Measurements from ENCODE around the gene COPS2. TPM values are rescaled to one million over a fixed set of nuclear protein-coding genes. Genes with fewer than 3 reads are reported as not detected.
A peak's percentile ranks its signal among the peaks of the same experiment; 100 is the strongest.

COPS2 gene
- total and polyA plus RNA-seq, 2 of the 13 experiments (the other 11 are each of a cell fraction or from before 2014, with no cell fraction given) = 37.8 to 66.3 TPM

DNA sequence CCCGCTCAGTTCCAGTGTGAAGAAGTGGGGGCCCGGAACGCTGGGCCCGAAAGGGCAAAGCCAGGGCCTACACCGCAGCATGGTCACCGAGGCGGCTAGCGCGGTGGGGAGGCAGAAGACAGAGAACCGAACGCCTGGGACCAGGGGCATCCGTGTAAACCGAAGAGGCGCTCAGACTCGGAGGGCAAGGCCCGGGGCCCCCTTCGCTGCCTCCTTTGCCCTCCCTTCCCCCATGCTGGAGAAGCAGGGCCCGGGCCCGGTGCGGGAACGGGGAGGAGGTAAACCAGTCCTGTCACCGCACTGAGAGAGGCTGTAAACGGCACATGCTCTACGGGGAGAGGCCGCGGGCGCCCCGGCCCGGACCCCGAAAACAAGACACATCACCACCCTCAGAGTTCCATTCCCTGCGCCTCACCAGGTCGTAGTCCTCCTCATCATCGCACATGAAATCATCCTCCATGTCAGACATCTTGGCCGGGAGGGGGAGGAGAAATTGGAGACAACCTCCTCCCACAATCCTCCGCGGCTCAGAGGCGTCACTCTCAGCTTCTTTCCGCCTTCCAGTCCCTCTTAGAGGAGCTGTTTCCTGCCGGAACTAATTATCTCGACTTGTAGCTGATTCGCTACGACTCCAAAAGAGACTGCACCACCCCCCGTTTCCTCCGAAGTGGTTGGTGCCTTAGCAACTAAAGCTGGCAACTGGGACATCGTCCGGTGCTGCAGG lies at the start of gene COPS2 (continued):
- TF ChIP-seq POLR2A (IDR thresholded peaks at IDR 0.05; ENCODE audit: insufficient read depth in 1 of 2, low read depth in 2 of 2, low read length in 2 of 2) = peak; percentile 61 to 84; a peak in 3 of 4 replicates
- TF ChIP-seq ZZZ3 (CRISPR knock-in tag; IDR thresholded peaks at IDR 0.05; ENCODE audit: borderline replicate concordance) = no peak; the same call in 1 of the 2 replicates
- TF ChIP-seq MTA1 (CRISPR knock-in tag; IDR thresholded peaks at IDR 0.05; ENCODE audit: borderline replicate concordance) = peak; percentile 59; the same call in 1 of the 2 replicates
- TF ChIP-seq ZNF432 (CRISPR knock-in tag; IDR thresholded peaks at IDR 0.05; ENCODE audit: borderline replicate concordance) = no peak
- TF ChIP-seq, protein P1, sequence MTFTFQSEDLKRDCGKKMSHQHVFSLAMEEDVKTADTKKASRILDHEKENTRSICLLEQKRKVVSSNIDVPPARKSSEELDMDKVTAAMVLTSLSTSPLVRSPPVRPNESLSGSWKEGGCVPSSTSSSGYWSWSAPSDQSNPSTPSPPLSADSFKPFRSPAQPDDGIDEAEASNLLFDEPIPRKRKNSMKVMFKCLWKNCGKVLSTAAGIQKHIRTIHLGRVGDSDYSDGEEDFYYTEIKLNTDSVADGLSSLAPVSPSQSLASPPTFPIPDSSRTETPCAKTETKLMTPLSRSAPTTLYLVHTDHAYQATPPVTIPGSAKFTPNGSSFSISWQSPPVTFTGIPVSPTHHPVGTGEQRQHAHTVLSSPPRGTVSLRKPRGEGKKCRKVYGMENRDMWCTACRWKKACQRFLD (CRISPR knock-in tag; IDR thresholded peaks at IDR 0.05; ENCODE audit: borderline replicate concordance) = no peak
- TF ChIP-seq, protein P2, sequence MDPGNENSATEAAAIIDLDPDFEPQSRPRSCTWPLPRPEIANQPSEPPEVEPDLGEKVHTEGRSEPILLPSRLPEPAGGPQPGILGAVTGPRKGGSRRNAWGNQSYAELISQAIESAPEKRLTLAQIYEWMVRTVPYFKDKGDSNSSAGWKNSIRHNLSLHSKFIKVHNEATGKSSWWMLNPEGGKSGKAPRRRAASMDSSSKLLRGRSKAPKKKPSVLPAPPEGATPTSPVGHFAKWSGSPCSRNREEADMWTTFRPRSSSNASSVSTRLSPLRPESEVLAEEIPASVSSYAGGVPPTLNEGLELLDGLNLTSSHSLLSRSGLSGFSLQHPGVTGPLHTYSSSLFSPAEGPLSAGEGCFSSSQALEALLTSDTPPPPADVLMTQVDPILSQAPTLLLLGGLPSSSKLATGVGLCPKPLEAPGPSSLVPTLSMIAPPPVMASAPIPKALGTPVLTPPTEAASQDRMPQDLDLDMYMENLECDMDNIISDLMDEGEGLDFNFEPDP (CRISPR knock-in tag; conservative IDR thresholded peaks at IDR 0.05) = no peak
- TF ChIP-seq ELF4 (CRISPR knock-in tag; IDR thresholded peaks at IDR 0.05; ENCODE audit: borderline replicate concordance) = 0 out of 2 replicates have a peak, but pooled peaks have one; percentile 48
- TF ChIP-seq JDP2 (CRISPR knock-in tag; IDR thresholded peaks at IDR 0.05; ENCODE audit: borderline replicate concordance) = no peak
- no peak for TF ChIP-seq RBAK (CRISPR knock-in tag; IDR thresholded peaks at IDR 0.05)
- TF ChIP-seq RFX5 (IDR thresholded peaks at IDR 0.05; ENCODE audit: low read depth, low read length) = peak; percentile 67; the same call in 1 of the 2 replicates
- peak; percentile 73 for TF ChIP-seq ATF7-NPFF (CRISPR knock-in tag; IDR thresholded peaks at IDR 0.05; ENCODE audit: low read depth)
- TF ChIP-seq ZNF180 (CRISPR knock-in tag; IDR thresholded peaks at IDR 0.05; ENCODE audit: borderline replicate concordance, low read depth) = no peak
- peak; percentile 26; the same call in 1 of the 2 replicates for TF ChIP-seq MEIS2 (CRISPR knock-in tag; IDR thresholded peaks at IDR 0.05)
- TF ChIP-seq JUND (CRISPR knock-in tag; IDR thresholded peaks at IDR 0.05) = peak; percentile 48; the same call in 1 of the 2 replicates
- no peak for TF ChIP-seq POLR2AphosphoS2 (IDR thresholded peaks at IDR 0.05; ENCODE audit: low read depth, low read length)
- TF ChIP-seq ZNF749 (CRISPR knock-in tag; IDR thresholded peaks at IDR 0.05; ENCODE audit: borderline replicate concordance) = no peak
- 0 out of 2 replicates have a peak, but pooled peaks have one; percentile 33 for TF ChIP-seq ZNF225 (CRISPR knock-in tag; IDR thresholded peaks at IDR 0.05)
- TF ChIP-seq ZNF790 (CRISPR knock-in tag; IDR thresholded peaks at IDR 0.05; ENCODE audit: borderline replicate concordance) = peak; percentile 77; the same call in 1 of the 2 replicates
- peak; percentile 91 for TF ChIP-seq FOXK1 (CRISPR knock-in tag; IDR thresholded peaks at IDR 0.05; ENCODE audit: borderline replicate concordance, low read depth)
- TF ChIP-seq, protein P3, sequence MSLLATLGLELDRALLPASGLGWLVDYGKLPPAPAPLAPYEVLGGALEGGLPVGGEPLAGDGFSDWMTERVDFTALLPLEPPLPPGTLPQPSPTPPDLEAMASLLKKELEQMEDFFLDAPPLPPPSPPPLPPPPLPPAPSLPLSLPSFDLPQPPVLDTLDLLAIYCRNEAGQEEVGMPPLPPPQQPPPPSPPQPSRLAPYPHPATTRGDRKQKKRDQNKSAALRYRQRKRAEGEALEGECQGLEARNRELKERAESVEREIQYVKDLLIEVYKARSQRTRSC (CRISPR knock-in tag; IDR thresholded peaks at IDR 0.05; ENCODE audit: low read depth) = no peak
- TF ChIP-seq HNRNPL (IDR thresholded peaks at IDR 0.05; ENCODE audit: low read depth, low read length) = 0 out of 2 replicates have a peak, but pooled peaks have one; percentile 27
- TF ChIP-seq ZNF530 (CRISPR knock-in tag; IDR thresholded peaks at IDR 0.05; ENCODE audit: low read depth) = no peak
- TF ChIP-seq, protein P4, sequence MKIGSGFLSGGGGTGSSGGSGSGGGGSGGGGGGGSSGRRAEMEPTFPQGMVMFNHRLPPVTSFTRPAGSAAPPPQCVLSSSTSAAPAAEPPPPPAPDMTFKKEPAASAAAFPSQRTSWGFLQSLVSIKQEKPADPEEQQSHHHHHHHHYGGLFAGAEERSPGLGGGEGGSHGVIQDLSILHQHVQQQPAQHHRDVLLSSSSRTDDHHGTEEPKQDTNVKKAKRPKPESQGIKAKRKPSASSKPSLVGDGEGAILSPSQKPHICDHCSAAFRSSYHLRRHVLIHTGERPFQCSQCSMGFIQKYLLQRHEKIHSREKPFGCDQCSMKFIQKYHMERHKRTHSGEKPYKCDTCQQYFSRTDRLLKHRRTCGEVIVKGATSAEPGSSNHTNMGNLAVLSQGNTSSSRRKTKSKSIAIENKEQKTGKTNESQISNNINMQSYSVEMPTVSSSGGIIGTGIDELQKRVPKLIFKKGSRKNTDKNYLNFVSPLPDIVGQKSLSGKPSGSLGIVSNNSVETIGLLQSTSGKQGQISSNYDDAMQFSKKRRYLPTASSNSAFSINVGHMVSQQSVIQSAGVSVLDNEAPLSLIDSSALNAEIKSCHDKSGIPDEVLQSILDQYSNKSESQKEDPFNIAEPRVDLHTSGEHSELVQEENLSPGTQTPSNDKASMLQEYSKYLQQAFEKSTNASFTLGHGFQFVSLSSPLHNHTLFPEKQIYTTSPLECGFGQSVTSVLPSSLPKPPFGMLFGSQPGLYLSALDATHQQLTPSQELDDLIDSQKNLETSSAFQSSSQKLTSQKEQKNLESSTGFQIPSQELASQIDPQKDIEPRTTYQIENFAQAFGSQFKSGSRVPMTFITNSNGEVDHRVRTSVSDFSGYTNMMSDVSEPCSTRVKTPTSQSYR (CRISPR knock-in tag; IDR thresholded peaks at IDR 0.05; ENCODE audit: borderline replicate concordance) = peak; percentile 64; the same call in 1 of the 2 replicates

Data from HepG2 (cell line).